Gastrocnemius medialis (tissue), 4 donors: ENCODE data around the gene ZNF662. TPM values are rescaled to one million over a fixed set of nuclear protein-coding genes. Genes with fewer than 3 reads are reported as not detected.

Experiments
- ATAC-seq, 2 donors: fragments of 150-250 bp; one replicate each; pipeline ENCODE4 v1.9.1; 2016
- DNase-seq, 2 donors: peaks; one replicate each; pipeline ENCODE4 v3.0.0-alpha.2; 2019
- H3K27ac ChIP-seq, 4 donors: fragments of 200-600 bp; sonication (generic); 1 replicate in 1 of 4; 2 replicates in 3 of 4; pipeline ENCODE4 v1.5.1; 2016 to 2018; ENCODE audit warnings: mild to moderate bottlenecking in 2 of 4, moderate library complexity in 1 of 4
- H3K27me3 ChIP-seq, 3 donors: fragments of 200-600 bp; sonication (generic) in 2 of 3; 1 replicate in 1 of 3; 2 replicates in 2 of 3; pipeline versions ENCODE4 v1.5.1 to v1.6.0; 2016 to 2019; ENCODE audit warnings: mild to moderate bottlenecking in 1 of 3, moderate library complexity in 1 of 3
- H3K36me3 ChIP-seq, 2 donors: fragments of 200-600 bp; sonication (generic) in 1 of 2; one replicate each; pipeline ENCODE4 v1.5.1; 2017 to 2018
- H3K4me1 ChIP-seq, 2 donors: fragments of 200-600 bp; sonication (generic) in 1 of 2; one replicate each; pipeline ENCODE4 v1.5.1; 2016 to 2017; ENCODE audit warnings: mild to moderate bottlenecking in 2 of 2
- H3K4me3 ChIP-seq, 4 donors: fragments of 200-600 bp; sonication (generic) in 3 of 4; 1 replicate in 1 of 4; 2 replicates in 3 of 4; pipeline ENCODE4 v1.5.1; 2016 to 2019; ENCODE audit warnings: mild to moderate bottlenecking in 2 of 4
- H3K9me3 ChIP-seq, 3 donors: fragments of 200-600 bp; sonication (generic) in 2 of 3; 1 replicate in 1 of 3; 2 replicates in 2 of 3; pipeline ENCODE4 v1.5.1; 2016 to 2019
- CTCF ChIP-seq, 5 experiments: fragments of 450-650 bp in 3 of 5; fragments of 200-600 bp in 2 of 5; sonication (generic) in 2 of 5; IDR thresholded peaks in 4 of 5; conservative IDR thresholded peaks in 1 of 5; 1 replicate in 4 of 5; 2 replicates in 1 of 5; pipeline ENCODE4 v1.5.1; 2016 to 2019; ENCODE audit warnings: antibody characterized with exemption in 5 of 5, mild to moderate bottlenecking in 3 of 5, moderate library complexity in 3 of 5
- POLR2A ChIP-seq, 2 donors: fragments of 450-650 bp; IDR thresholded peaks; one replicate each; pipeline ENCODE4 v1.6.1; 2017; ENCODE audit warnings: antibody characterized with exemption in 2 of 2, mild to moderate bottlenecking in 2 of 2, moderate library complexity in 2 of 2
- in situ Hi-C, 4 donors: fragments of 200-750 bp; cut with MboI; loops; one replicate each; pipeline versions ENCODE4 v1.15.0 to v1.8.0; 2017; ENCODE audit warnings: low sequenced_read_pairs in 4 of 4
- intact Hi-C: fragments of 100-400 bp; cut with DNase I; formaldehyde crosslinking; loops from one replicate; pipeline ENCODE4 v1.15.1; 2023; ENCODE audit warnings: low total_unique reads
- total RNA-seq, 4 donors: library from RNA; depleted of rRNA; stranded (reverse); fragments of >200 nt; gene quantifications; one replicate each; pipeline versions ENCODE4 v1.1.0 to v1.2.3, GENCODE V29; 2016

Gene ZNF662
- total RNA-seq, 4 donors from 2014 or later, result 0.19 to 2.1 (median 0.55) TPM

GRCh38 chr3:42946050-42946449 lies 40.1 kb downstream of the ZNF662 start:
- in situ Hi-C loops (no loop called here), intact Hi-C loops (no loop called here)
- ATAC-seq (no peak), DNase-seq (no peak)
- Histone ChIP-seq H3K27me3 (no peaks in the 10 kb centered on the region), H3K27ac (no peak overlapping the region), H3K9me3 (no peaks in the 10 kb centered on the region), H3K4me1 (no peaks in the 10 kb centered on the region), H3K36me3 (no peaks in the 10 kb centered on the region), H3K4me3 (no peak overlapping the region)
- no peak for TF ChIP-seq CTCF (IDR thresholded peaks at IDR 0.05 in 4 of 5, conservative IDR thresholded peaks at IDR 0.05 in 1 of 5)
- no peak for TF ChIP-seq POLR2A (IDR thresholded peaks at IDR 0.05)

GRCh38 chr3:42957573-42957972 lies 51.6 kb downstream of the ZNF662 start:
- Histone ChIP-seq H3K36me3 (no peaks in the 10 kb centered on the region), H3K9me3 (no peaks in the 10 kb centered on the region), H3K4me1 (no peaks in the 10 kb centered on the region), H3K4me3 (no peak overlapping the region), H3K27me3 (no peaks in the 10 kb centered on the region), H3K27ac (no peak overlapping the region)
- intact Hi-C loops, result no loop called here
- in situ Hi-C loops, result loop anchor here (10.0 to 25.0 kb wide), 5 partner anchors 130 to 1230 kb away; no protein-coding TSS in a partner anchor
- ATAC-seq (no peak), DNase-seq (no peak)
- TF ChIP-seq POLR2A (IDR thresholded peaks at IDR 0.05), result no peak
- no peak for TF ChIP-seq CTCF (IDR thresholded peaks at IDR 0.05 in 4 of 5, conservative IDR thresholded peaks at IDR 0.05 in 1 of 5)

- Histone ChIP-seq H3K27ac (no peak overlapping the region), H3K4me3 (no peak overlapping the region), H3K36me3 (no peaks in the 10 kb centered on the region), H3K4me1 (no peaks in the 10 kb centered on the region), H3K9me3 (no peaks in the 10 kb centered on the region), H3K27me3 (no peaks in the 10 kb centered on the region)
- intact Hi-C loops, result loop anchor here (2.0 to 5.0 kb wide), 4 partner anchors 111 to 542 kb away; no protein-coding TSS in a partner anchor
- in situ Hi-C loops, result loop anchor here (5.0 to 25.0 kb wide), 7 partner anchors 125 to 1227 kb away; no protein-coding TSS in a partner anchor
- ATAC-seq (no peak), DNase-seq (no peak)
- no peak for TF ChIP-seq CTCF (IDR thresholded peaks at IDR 0.05 in 4 of 5, conservative IDR thresholded peaks at IDR 0.05 in 1 of 5)
- no peak for TF ChIP-seq POLR2A (IDR thresholded peaks at IDR 0.05)
Observed at GRCh38 chr3:42960282-42960681, 54.3 kb downstream of the ZNF662 start.

GRCh38 chr3:42960786-42961185 lies 54.8 kb downstream of the ZNF662 start:
- in situ Hi-C loops, result loop anchor here (5.0 to 25.0 kb wide), 7 partner anchors 124 to 1227 kb away; no protein-coding TSS in a partner anchor
- ATAC-seq (no peak), DNase-seq (no peak)
- no peaks in the 10 kb centered on the region for H3K27me3 ChIP-seq
- no peak overlapping the region for H3K4me3 ChIP-seq
- no peaks in the 10 kb centered on the region for H3K9me3 ChIP-seq
- no peaks in the 10 kb centered on the region for H3K4me1 ChIP-seq
- no peaks in the 10 kb centered on the region for H3K36me3 ChIP-seq
- TF ChIP-seq CTCF (IDR thresholded peaks at IDR 0.05 in 4 of 5, conservative IDR thresholded peaks at IDR 0.05 in 1 of 5) (no peak), POLR2A (IDR thresholded peaks at IDR 0.05) (no peak)
- no peak overlapping the region for H3K27ac ChIP-seq
- intact Hi-C loops, result loop anchor here (1.0 to 5.0 kb wide), 5 partner anchors 49 to 542 kb away; no protein-coding TSS in a partner anchor

GRCh38 chr3:42961633-42962032 lies 55.7 kb downstream of the ZNF662 start:
- intact Hi-C loops (loop anchor here (1.0 to 5.0 kb wide), 5 partner anchors 48 to 541 kb away; no protein-coding TSS in a partner anchor), in situ Hi-C loops (loop anchor here (5.0 to 25.0 kb wide), 7 partner anchors 123 to 1226 kb away; no protein-coding TSS in a partner anchor)
- TF ChIP-seq POLR2A (IDR thresholded peaks at IDR 0.05) (no peak), CTCF (IDR thresholded peaks at IDR 0.05 in 4 of 5, conservative IDR thresholded peaks at IDR 0.05 in 1 of 5) (peak; percentile 55 to 77 (median 66))
- DNase-seq (peak in 1 of 2 donors; percentile 10), ATAC-seq (peak; percentile 90 to 91)
- Histone ChIP-seq H3K27me3 (no peaks in the 10 kb centered on the region), H3K27ac (no peak overlapping the region), H3K4me3 (no peak overlapping the region), H3K36me3 (no peaks in the 10 kb centered on the region), H3K9me3 (no peaks in the 10 kb centered on the region), H3K4me1 (no peaks in the 10 kb centered on the region)
